Ureter (tissue), 1 donor: Measurements from ENCODE around the gene PDE4D. TPM values are rescaled to one million over a fixed set of nuclear protein-coding genes. Genes with fewer than 3 reads are reported as not detected.
A peak's percentile ranks its signal among the peaks of the same experiment; 100 is the strongest.
"Not testable (repeated sequence)": the region's sequence is repeated elsewhere in the genome, so short reads cannot be mapped to it uniquely, and the experiment has no call there.

Experiments
- DNase-seq: peaks from one replicate; pipeline ENCODE4 v3.0.0-alpha.2; 2020; ENCODE audit warnings: low spot score
- total RNA-seq: library from RNA; stranded (reverse); gene quantifications from one replicate; pipeline ENCODE4 v1.2.4, GENCODE V29; 2023
- donor health status: DM: yes; HTN: yes; CAD: no.

The PDE4D gene
- total RNA-seq, 1 donor from 2014 or later = 106 TPM

GRCh38 chr5:59421986-59422941 is 471.3 kb downstream of the PDE4D start:
- DNase-seq = no peak

DNA sequence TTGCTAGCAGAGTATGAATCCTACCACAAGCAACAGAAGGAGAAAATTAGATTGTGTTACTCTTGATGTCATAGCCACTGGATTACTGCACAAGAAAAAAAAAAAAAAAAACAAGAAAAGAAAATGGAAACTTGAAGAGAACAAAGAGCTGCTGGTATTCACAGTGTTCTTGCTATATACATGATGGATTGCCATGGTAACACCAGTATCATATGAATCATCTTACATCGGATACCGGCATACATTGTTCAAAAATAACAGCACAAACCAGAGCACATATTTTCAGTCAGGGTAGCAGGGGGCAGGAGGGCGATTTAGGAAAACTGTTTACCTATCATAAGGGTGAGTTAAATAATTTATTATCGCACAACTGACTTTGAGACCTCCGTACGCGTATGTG is 472.9 kb downstream of the PDE4D start:
- no peak for DNase-seq

- no peak for DNase-seq
Observed at GRCh38 chr5:59418808-59419207, 474.7 kb downstream of the PDE4D start.

GRCh38 chr5:59416451-59416850 is 477.1 kb downstream of the PDE4D start:
- DNase-seq = no peak

DNA sequence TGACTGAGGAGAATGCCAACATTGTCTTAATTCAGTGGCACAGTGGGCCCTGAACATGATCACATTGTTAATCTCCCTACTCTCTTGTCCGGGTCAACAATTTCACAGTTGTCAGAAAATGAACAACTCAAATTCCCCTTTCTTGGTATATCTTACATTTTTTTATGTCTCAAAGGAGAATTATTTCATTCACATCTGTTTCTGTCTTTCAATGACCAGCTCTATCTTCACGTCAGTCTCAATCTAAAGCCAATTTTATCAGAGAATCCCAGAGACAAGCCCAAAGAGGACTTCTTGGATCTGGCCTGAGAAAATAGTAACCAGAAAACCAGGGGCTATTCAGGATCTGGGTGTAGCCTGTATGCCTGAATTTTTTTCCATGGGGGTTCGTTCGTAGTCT is 477.5 kb downstream of the PDE4D start:
- no peak for DNase-seq

DNA sequence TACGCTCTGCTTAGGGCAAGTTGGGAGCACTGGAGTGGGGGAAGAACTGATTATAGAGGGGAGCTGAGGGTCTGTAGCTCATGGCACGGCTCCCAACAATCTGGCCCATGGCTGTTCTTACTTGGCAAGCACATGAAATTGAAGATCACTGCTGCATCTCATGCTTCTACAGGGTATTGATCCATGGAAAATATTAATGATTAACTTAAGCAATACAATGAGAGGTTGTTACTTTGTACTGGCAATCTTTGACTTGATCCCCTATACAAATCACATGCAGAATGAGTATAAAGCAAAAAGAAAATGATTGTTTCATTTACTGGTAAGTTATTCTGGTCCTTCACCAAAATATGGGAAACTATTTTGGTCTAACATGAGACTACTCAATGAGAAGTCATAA is 481.1 kb downstream of the PDE4D start:
- DNase-seq = no peak

DNA sequence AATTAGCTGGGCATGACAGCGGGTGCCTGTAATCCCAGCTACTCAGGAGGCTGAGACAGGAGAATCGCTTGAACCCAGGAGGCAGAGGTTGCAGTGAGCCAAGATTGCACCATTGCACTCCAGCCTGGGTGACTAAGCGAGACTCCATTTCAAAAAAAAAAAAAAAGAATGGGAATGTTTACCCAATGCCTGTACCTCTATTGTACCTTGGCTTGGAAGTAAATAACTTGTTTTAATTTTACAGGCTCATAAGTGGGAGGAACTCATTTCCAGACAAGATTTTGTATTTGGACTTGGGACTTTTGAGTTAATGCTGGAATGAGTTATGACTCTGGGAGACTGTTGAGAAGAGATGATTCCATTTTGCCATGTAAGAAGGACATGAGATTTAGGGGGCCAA is 484.5 kb downstream of the PDE4D start:
- not testable (repeated sequence) for DNase-seq

- no peak for DNase-seq
Observed at GRCh38 chr5:59407967-59408366, 485.6 kb downstream of the PDE4D start.

DNA sequence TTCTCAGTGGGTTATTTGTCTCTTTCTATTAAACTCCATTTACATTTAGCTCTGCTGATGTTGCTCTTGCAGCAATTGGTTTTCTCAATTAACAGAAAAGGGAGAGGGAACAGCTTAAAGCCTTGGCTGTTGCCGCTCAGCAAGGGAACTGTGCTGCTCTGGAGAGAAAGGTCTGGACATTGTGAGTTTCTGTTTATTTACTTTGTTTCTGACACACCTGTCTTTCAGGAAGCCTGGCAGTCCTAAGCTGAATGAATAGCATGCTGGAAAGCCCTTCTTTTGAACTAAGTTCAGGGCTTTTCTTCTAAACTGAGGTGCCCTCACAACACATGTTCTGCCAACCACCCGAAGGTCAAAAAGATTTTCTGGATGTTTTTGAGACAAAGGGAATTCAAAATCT is 491.9 kb downstream of the PDE4D start:
- no peak for DNase-seq

DNA sequence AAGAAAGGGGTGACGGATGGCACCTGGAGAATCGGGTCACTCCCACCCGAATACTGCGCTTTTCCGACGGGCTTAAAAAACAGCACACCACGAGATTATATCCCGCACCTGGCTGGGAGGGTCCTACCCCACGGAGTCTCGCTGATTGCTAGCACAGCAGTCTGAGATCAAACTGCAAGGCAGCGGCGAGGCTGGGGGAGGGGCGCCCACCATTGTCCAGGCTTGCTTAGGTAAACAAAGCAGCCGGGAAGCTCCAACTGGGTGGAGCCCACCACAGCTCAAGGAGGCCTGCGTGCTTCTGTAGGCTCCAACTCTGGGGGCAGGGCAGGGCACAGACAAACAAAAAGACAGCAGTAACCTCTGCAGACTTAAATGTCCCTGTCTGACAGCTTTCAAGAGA is 498.6 kb downstream of the PDE4D start:
- not testable (repeated sequence) for DNase-seq

DNA sequence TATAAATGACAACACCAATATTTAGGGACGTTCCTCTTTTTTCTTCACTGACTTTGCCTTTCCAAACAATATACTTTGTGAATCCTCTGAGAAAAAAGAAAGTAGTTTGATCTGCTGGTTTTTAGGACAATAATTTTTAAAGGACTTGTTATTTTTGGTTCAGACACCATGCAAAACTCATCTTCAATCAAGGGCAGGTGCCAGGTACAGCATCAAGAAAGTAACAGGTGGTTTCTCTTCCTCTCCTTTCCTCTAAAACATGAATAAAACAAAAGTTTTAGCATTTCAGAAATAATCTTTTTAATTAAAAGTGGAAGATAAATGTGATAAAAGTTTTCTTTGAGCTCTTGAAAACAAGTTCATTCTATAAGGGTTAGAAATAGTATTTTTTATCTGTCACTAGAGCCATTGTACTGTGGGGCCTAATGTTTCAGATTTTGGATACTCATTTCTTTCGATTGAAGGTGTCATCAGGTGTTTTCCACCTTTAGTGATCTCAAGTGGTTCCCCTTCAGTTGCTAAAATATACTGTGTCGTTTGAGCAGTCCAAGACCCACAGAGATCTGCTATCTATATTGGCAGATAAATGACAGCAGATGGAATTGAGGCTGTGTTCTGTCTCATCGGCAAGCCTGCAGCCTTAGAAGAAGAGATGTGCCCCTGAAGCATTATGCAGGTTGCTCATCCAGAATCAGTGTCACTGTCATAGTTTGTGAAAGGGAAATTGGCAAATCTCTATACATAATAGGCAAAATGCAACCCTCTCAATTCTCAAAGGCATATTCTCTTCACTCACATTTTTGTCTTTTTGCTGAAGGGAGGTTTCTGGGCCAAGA is 499.7 kb downstream of the PDE4D start:
- DNase-seq = no peak

GRCh38 chr5:59391576-59391975 is 501.9 kb downstream of the PDE4D start:
- no peak for DNase-seq

GRCh38 chr5:59390989-59391388 is 502.5 kb downstream of the PDE4D start:
- DNase-seq = no peak

GRCh38 chr5:59390074-59390659 is 503.4 kb downstream of the PDE4D start:
- DNase-seq = no peak

DNA sequence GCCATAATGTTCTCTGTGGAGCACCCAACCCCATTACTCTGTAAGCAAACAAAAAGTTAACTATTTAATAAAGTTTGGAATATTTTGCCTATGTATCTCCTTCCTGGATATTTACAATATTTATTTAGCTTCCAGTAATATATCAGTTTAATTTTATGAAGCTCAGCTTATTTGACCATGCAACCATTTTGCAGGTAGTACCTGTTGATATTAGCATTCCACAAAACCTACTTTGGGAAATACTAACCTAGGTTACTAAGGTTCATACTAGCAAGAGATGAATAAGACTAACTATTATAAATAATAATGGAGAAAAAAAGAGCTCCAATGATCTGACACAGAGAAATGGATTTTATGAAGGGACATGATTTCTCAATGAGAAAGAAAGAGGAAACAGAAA is 506.4 kb downstream of the PDE4D start:
- DNase-seq = no peak

DNA sequence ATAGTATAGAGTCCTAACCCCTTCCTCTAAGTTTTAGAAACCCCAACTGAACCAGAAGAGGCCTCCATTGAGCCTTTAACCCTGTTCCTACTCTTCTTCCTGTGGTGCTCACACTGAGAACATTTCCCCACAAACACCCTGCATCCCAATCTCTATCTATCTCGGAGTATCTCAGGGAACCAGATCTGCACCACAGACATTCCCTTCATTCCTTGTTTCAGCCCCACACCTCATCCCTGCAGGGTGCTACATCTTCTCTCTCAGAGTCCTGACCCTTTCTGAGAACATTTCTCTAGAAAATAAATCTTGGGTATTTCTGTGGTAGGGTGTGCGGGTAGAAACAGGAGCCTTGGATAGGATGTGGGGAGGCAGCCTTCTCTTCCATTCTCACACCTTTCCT is 507.8 kb downstream of the PDE4D start:
- DNase-seq = no peak

DNA sequence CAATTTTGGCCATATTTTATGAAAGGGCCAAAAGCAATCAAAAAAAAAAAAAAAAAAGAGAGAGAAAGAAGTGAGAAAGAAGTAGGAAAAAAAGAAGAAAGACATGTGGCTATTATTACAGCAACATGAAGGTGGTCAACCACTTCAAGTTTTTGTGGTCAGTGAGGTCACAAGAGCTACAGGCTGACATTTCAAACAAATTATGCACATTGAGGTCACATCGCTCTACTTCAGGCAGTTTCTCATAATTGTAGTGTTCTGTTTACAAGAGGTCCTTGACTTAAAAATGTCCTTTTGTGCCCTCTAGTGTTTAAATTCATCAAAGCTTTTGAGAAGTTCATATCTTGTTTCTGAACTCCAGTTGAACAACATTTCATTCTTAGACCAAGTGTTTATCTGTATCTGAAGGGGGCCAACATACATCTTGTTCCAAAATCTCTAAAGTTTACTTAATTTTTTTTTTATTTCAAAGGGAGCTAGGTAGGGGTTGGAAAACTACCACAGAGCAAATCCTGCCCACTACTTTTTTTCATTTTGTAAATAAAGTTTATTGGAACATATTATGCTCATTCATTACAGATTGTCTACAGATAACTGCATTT is 513.1 kb downstream of the PDE4D start:
- no peak for DNase-seq

- DNase-seq = not testable (repeated sequence)
Observed at GRCh38 chr5:59374036-59374435, 519.5 kb downstream of the PDE4D start.

GRCh38 chr5:59371525-59372127 is 521.9 kb downstream of the PDE4D start:
- no peak for DNase-seq

DNA sequence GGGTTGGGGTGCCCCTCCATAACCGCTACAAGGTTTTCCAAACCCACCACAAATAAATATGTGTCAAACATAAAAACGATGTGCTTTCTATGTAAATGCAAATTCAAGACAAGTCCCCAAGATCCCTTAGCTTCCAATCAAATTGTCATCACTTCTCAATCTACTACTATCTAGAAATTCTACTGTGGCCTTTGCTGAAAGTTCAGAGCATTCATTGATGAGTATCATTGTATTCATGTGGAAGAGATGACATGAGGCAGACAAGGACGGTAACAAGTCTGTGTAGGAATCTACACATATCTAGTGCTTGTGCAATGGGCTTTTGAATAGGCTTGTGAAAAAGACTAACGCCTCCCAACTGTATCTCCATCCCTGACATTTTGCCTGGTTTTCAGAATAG is 524.6 kb downstream of the PDE4D start:
- DNase-seq = no peak

- DNase-seq = peak; percentile 54
Observed at GRCh38 chr5:59367791-59368394, 525.6 kb downstream of the PDE4D start.
